Type B pancreatic cell (in vitro differentiated cells): ENCODE data around the gene TXNDC17. TPM values are rescaled to one million over a fixed set of nuclear protein-coding genes. Genes with fewer than 3 reads are reported as not detected.
A peak's percentile ranks its signal among the peaks of the same experiment; 100 is the strongest.

Experiments used
- DNase-seq: peaks from one replicate; pipeline ENCODE4 v3.0.0; 2021; ENCODE audit warnings: mixed read lengths; ENCODE audit not compliant: unreplicated experiment; ENCODE audit errors: extremely low spot score
- H3K27ac Mint-ChIP-seq: 2 replicates; pipeline ENCODE4 v1.8.0; 2021; ENCODE audit warnings: mild to moderate bottlenecking, mixed read lengths
- H3K27me3 Mint-ChIP-seq: 2 replicates; pipeline ENCODE4 v1.8.0; 2021; ENCODE audit warnings: mixed read lengths
- H3K36me3 Mint-ChIP-seq: 2 replicates; pipeline ENCODE4 v1.8.0; 2021; ENCODE audit warnings: mixed read lengths
- H3K4me1 Mint-ChIP-seq: one replicate; pipeline ENCODE4 v1.8.0; 2021; ENCODE audit warnings: mixed read lengths; ENCODE audit not compliant: unreplicated experiment
- H3K4me3 Mint-ChIP-seq: 2 replicates; pipeline ENCODE4 v1.8.0; 2021; ENCODE audit warnings: mild to moderate bottlenecking, mixed read lengths
- H3K9me3 Mint-ChIP-seq: 2 replicates; pipeline ENCODE4 v1.8.0; 2021; ENCODE audit warnings: mixed read lengths
- total RNA-seq: library from RNA; stranded (reverse); gene quantifications from 2 replicates; pipeline ENCODE4 v1.2.1, GENCODE V29; 2021; ENCODE audit warnings: low replicate concordance
- TF ChIP-seq, protein P1 (sequence below): fragments of 200-600 bp; sonication (generic); conservative IDR thresholded peaks from 2 replicates; pipeline ENCODE4 v1.5.0; 2021; ENCODE audit warnings: antibody characterized with exemption, mild to moderate bottlenecking

Gene TXNDC17
- total RNA-seq, 1 donor from 2014 or later = 83.2 TPM

DNA sequence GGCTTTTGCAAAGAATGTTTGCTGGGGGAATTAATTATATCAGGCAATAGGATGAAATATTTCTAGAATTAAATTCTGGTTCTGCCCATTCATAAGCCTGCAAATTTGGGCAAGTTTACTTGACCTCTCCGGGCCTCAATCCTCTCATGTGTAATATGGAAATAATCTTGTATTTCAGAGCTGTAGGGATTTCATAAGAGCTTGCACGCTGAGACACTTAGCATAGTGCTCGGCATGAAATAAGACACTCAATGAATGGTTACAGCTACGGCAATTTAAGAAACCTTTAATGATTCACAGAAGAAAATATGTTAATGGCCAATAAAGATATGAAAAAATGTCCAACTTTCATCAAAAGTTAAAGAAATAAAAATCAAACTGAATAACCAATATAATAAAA, 43.9 kb upstream of the TXNDC17 start:
- no peak overlapping the region for H3K27ac Mint-ChIP-seq

DNA sequence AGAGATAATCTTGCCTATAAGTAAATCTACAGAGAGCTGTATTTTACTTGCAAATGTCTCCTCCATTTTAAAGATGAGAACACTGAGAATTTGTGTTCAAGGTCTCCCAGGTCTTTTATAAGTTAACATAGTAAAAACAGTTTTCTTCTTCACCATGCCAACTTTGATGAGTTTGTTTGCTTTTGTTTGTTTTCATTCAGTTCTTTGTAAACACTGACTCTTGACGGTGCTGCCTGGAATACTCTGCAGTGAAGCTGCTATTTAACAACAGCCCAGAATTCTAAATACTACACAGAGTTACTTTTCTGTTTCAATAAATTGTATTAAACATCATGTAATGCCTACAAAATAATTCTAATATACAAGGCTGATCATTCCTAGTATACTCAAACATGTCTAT, 43.1 kb upstream of the TXNDC17 start:
- Mint-ChIP-seq H3K27me3 (no peaks in the 10 kb centered on the region), H3K4me1 (peaks cover 3% of the 10 kb centered on the region), H3K27ac (no peak overlapping the region), H3K4me3 (no peak overlapping the region), H3K9me3 (no peaks in the 10 kb centered on the region), H3K36me3 (peaks cover 41% of the 10 kb centered on the region)
- TF ChIP-seq, protein P1, sequence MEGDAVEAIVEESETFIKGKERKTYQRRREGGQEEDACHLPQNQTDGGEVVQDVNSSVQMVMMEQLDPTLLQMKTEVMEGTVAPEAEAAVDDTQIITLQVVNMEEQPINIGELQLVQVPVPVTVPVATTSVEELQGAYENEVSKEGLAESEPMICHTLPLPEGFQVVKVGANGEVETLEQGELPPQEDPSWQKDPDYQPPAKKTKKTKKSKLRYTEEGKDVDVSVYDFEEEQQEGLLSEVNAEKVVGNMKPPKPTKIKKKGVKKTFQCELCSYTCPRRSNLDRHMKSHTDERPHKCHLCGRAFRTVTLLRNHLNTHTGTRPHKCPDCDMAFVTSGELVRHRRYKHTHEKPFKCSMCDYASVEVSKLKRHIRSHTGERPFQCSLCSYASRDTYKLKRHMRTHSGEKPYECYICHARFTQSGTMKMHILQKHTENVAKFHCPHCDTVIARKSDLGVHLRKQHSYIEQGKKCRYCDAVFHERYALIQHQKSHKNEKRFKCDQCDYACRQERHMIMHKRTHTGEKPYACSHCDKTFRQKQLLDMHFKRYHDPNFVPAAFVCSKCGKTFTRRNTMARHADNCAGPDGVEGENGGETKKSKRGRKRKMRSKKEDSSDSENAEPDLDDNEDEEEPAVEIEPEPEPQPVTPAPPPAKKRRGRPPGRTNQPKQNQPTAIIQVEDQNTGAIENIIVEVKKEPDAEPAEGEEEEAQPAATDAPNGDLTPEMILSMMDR = no peak
- DNase-seq = no peak

More for the DNA sequence above, 43.9 kb upstream of the TXNDC17 start:
- Mint-ChIP-seq H3K27me3 (no peaks in the 10 kb centered on the region), H3K4me3 (no peak overlapping the region), H3K4me1 (peaks cover 9% of the 10 kb centered on the region), H3K9me3 (no peaks in the 10 kb centered on the region), H3K36me3 (peaks cover 40% of the 10 kb centered on the region)
- TF ChIP-seq, protein P1 = no peak
- no peak for DNase-seq

DNA sequence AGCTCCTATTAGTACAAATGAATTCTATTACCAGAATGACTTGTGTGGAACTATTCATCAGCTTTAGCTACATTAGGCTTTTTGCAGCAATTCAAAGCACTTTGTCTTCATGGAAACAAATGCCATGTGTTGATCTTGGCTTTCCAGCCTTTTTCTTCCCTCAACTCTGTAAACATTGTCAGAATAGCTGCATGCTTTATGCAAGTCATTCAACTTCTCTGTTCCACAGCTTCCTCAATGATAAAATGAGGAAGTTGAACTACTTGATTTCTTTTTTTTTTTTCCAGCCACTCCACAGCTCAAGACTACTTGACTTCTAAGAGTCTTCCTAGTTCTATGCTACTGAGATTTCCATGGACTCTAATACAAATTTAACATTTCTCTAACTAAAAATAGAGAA, 41.5 kb upstream of the TXNDC17 start:
- TF ChIP-seq, protein P1 = no peak
- H3K27me3 Mint-ChIP-seq = no peaks in the 10 kb centered on the region
- peaks cover 34% of the 10 kb centered on the region for H3K36me3 Mint-ChIP-seq
- H3K9me3 Mint-ChIP-seq = no peaks in the 10 kb centered on the region
- peak overlapping the region; percentile 69 for H3K27ac Mint-ChIP-seq
- no peak for DNase-seq
- H3K4me3 Mint-ChIP-seq = no peak overlapping the region
- H3K4me1 Mint-ChIP-seq = peaks cover 3% of the 10 kb centered on the region

- Mint-ChIP-seq H3K27me3 (no peaks in the 10 kb centered on the region), H3K36me3 (peaks cover 35% of the 10 kb centered on the region), H3K27ac (no peak overlapping the region), H3K4me1 (peaks cover 3% of the 10 kb centered on the region), H3K4me3 (no peak overlapping the region), H3K9me3 (no peaks in the 10 kb centered on the region)
- no peak for DNase-seq
- TF ChIP-seq, protein P1 = no peak
Observed at GRCh38 chr17:6602141-6602540, 38.7 kb upstream of the TXNDC17 start.

DNA sequence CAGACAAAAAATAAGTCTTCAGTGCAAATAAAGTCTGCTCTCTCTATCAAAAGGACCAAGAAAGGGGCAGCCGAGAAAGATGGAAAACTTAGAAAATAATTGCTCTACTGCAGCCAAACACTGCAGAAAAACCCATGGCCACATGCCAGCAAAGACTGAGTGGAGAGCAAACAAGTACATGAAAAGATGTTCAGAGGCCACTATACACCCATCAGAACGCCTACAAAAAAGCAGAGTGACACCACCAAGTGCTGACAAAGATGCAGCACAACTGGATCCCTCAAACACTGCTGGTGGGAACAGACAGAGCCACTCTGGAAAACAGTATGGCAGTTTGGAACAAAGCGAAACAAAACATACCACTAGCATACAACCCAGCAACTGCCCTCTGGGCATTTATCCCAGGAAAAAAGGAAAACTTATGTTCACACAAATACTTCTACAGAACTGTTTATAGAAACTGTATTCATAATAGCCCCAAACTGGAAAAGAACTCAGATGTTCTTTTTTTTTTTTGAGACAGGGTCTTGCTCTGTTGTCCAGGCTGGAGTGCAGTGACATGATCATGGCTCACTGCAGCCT, 37.0 kb upstream of the TXNDC17 start:
- H3K4me1 Mint-ChIP-seq = no peaks in the 10 kb centered on the region
- no peaks in the 10 kb centered on the region for H3K27me3 Mint-ChIP-seq
- H3K36me3 Mint-ChIP-seq = peaks cover 35% of the 10 kb centered on the region
- no peak for DNase-seq
- H3K27ac Mint-ChIP-seq = no peak overlapping the region
- no peaks in the 10 kb centered on the region for H3K9me3 Mint-ChIP-seq
- TF ChIP-seq, protein P1 = no peak
- H3K4me3 Mint-ChIP-seq = no peak overlapping the region

DNA sequence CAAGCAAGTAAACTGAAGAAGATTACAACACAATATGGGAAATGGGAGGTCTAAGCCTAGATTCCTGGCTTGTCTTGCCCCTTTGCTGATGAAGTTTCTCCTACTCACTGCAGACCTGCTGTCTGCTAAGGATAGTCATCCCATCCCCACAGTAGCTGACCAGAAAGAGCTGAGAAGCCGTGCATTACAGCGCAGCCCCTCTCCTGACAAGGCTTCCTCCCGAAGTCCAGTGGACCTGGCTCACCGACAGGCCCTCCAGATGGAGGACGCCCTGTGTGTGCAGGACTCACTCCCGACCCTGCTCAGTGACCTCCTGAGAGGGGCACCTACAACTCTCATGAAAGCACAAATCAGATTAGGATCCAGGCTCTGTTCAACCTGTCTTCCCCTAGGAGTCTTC, 35.7 kb upstream of the TXNDC17 start:
- Mint-ChIP-seq H3K36me3 (peaks cover 34% of the 10 kb centered on the region), H3K27me3 (no peaks in the 10 kb centered on the region), H3K4me1 (no peaks in the 10 kb centered on the region), H3K4me3 (no peak overlapping the region), H3K9me3 (no peaks in the 10 kb centered on the region), H3K27ac (no peak overlapping the region)
- no peak for DNase-seq
- TF ChIP-seq, protein P1 = no peak
